CD4-positive, alpha-beta memory T cell (primary cell): ENCODE measurements around the gene ATP4A. TPM values are rescaled to one million over a fixed set of nuclear protein-coding genes. Genes with fewer than 3 reads are reported as not detected.
A peak's percentile ranks its signal among the peaks of the same experiment; 100 is the strongest.

Experiments
- CTCF ChIA-PET: fragments of 350-600 bp; sonication (Branson Sonifier 250); formaldehyde crosslinking; loops from one replicate; lab custom pipeline; 2021; ENCODE audit warnings: inconsistent platforms; ENCODE audit not compliant: partially characterized antibody; lab: Charles Lee
- POLR2A ChIA-PET: fragments of 350-600 bp; sonication (Branson Sonifier 250); formaldehyde crosslinking; loops from one replicate; lab custom pipeline; 2021; ENCODE audit not compliant: partially characterized antibody; lab: Charles Lee
- DNase-seq, 5 donors: peaks; one replicate each; pipeline versions ENCODE4 v3.0.0 to v3.0.0-alpha.2; 2020 to 2022; ENCODE audit warnings: mixed read lengths in 1 of 5
- H3K27ac ChIP-seq: one replicate; pipeline ENCODE4 v1.7.0; 2013; ENCODE audit warnings: low read depth, low read length
- H3K27me3 ChIP-seq: 2 replicates; pipeline ENCODE4 v1.7.0; 2013; ENCODE audit warnings: mild to moderate bottlenecking, low read length, moderate library complexity; ENCODE audit not compliant: insufficient read depth
- H3K36me3 ChIP-seq: 2 replicates; pipeline ENCODE4 v1.7.0; 2013; ENCODE audit warnings: mild to moderate bottlenecking, low read length, moderate library complexity; ENCODE audit not compliant: insufficient read depth
- H3K4me1 ChIP-seq: 2 replicates; pipeline ENCODE4 v1.7.0; 2013; ENCODE audit warnings: mild to moderate bottlenecking, low read length, moderate library complexity; ENCODE audit not compliant: insufficient read depth
- H3K4me3 ChIP-seq, 2 donors: one replicate each; pipeline ENCODE4 v1.7.0; 2013; ENCODE audit warnings: low read length in 2 of 2, mild to moderate bottlenecking in 1 of 2
- H3K9me3 ChIP-seq, 2 donors: one replicate each; pipeline ENCODE4 v1.7.0; 2013; ENCODE audit warnings: low read length in 2 of 2, control low read depth in 1 of 2; ENCODE audit not compliant: control insufficient read depth in 1 of 2
- H3K27ac Mint-ChIP-seq, 7 donors: one replicate each; pipeline ENCODE4 v1.8.0; 2020 to 2021; ENCODE audit warnings: mixed read lengths in 7 of 7, mild to moderate bottlenecking in 6 of 7, inconsistent platforms in 3 of 7, moderate library complexity in 3 of 7
- H3K27me3 Mint-ChIP-seq, 2 donors: one replicate each; pipeline ENCODE4 v1.8.0; 2020 to 2021; ENCODE audit warnings: mixed read lengths in 2 of 2
- H3K36me3 Mint-ChIP-seq, 2 donors: one replicate each; pipeline ENCODE4 v1.8.0; 2020 to 2021; ENCODE audit warnings: mixed read lengths in 2 of 2, inconsistent platforms in 1 of 2, mild to moderate bottlenecking in 1 of 2
- H3K4me1 Mint-ChIP-seq, 4 donors: one replicate each; pipeline ENCODE4 v1.8.0; 2020 to 2021; ENCODE audit warnings: mixed read lengths in 4 of 4, mild to moderate bottlenecking in 1 of 4
- H3K4me3 Mint-ChIP-seq, 8 donors: one replicate each; pipeline ENCODE4 v1.8.0; 2020 to 2021; ENCODE audit warnings: mixed read lengths in 8 of 8, mild to moderate bottlenecking in 7 of 8, moderate library complexity in 6 of 8, inconsistent platforms in 3 of 8
- H3K9me3 Mint-ChIP-seq, 8 donors: one replicate each; pipeline ENCODE4 v1.8.0; 2020 to 2021; ENCODE audit warnings: mixed read lengths in 8 of 8, mild to moderate bottlenecking in 5 of 8, inconsistent platforms in 3 of 8, moderate library complexity in 1 of 8
- intact Hi-C: fragments of 100-400 bp; cut with micrococcal nuclease; formaldehyde crosslinking; loops from one replicate; pipeline ENCODE4 v1.15.1; 2023
- polyA plus RNA-seq, 2 donors: library from polyadenylated mRNA; unstranded; fragments of 300-500 nt; fragmentation: Illumina TruSeq; gene quantifications; one replicate each; pipeline ENCODE4 v1.2.3, GENCODE V29; 2021
- total RNA-seq, 2 experiments: library from RNA; stranded (reverse); gene quantifications; one replicate each; pipeline ENCODE4 v1.2.3, GENCODE V29; 2021

The ATP4A gene
- total and polyA plus RNA-seq, 4 experiments from 2014 or later: not detected

GRCh38 chr19:35509018-35509652 lies 54.3 kb downstream of the ATP4A start:
- Histone ChIP-seq H3K4me3 (peak overlapping the region in 1 of 2 donors; percentile 49), H3K27me3 (no peaks in the 10 kb centered on the region), H3K4me1 (peaks cover 19% of the 10 kb centered on the region), H3K9me3 (no peaks in the 10 kb centered on the region), H3K27ac (no peak overlapping the region), H3K36me3 (no peaks in the 10 kb centered on the region)
- H3K27me3 Mint-ChIP-seq: peaks cover 23 to 24% of the 10 kb centered on the region in 2 donors
- H3K9me3 Mint-ChIP-seq: no peaks in the 10 kb centered on the region
- peaks cover 10 to 18% (median 13%) of the 10 kb centered on the region in 4 donors for H3K4me1 Mint-ChIP-seq
- intact Hi-C loops: no loop called here
- ChIA-PET CTCF (interaction anchor here (1.2 to 3.7 kb wide), 6 partner anchors 14 to 206 kb away, joined by 3 to 17 read pairs (median 4); no protein-coding TSS in a partner anchor), POLR2A (interaction anchor here (0.7 to 1.4 kb wide), 4 partner anchors 10 to 368 kb away, joined by 3 to 4 read pairs (median 3); no protein-coding TSS in a partner anchor)
- H3K4me3 Mint-ChIP-seq: peak overlapping the region in 7 of 8 donors; percentile 57 to 84 (median 79)
- H3K27ac Mint-ChIP-seq: peak overlapping the region in 6 of 7 donors; percentile 30 to 81 (median 61)
- no peaks in the 10 kb centered on the region for H3K36me3 Mint-ChIP-seq
- DNase-seq: peak; percentile 31 to 59 (median 39)

- DNase-seq: no peak
- Histone ChIP-seq H3K36me3 (no peaks in the 10 kb centered on the region), H3K9me3 (no peaks in the 10 kb centered on the region), H3K27me3 (no peaks in the 10 kb centered on the region), H3K27ac (no peak overlapping the region), H3K4me3 (no peak overlapping the region), H3K4me1 (peaks cover 19% of the 10 kb centered on the region)
- peak overlapping the region in 1 of 8 donors; percentile 13 for H3K4me3 Mint-ChIP-seq
- peaks cover 17 to 20% of the 10 kb centered on the region in 2 donors for H3K27me3 Mint-ChIP-seq
- no peaks in the 10 kb centered on the region for H3K9me3 Mint-ChIP-seq
- intact Hi-C loops: no loop called here
- POLR2A ChIA-PET: no interaction called here
- CTCF ChIA-PET: interaction anchor here (1.2 to 3.7 kb wide), 3 partner anchors 13 to 136 kb away, joined by 3 to 17 read pairs (median 4); no protein-coding TSS in a partner anchor
- H3K27ac Mint-ChIP-seq: no peak overlapping the region
- no peaks in the 10 kb centered on the region for H3K36me3 Mint-ChIP-seq
- peaks cover 10 to 18% (median 13%) of the 10 kb centered on the region in 4 donors for H3K4me1 Mint-ChIP-seq
These were observed 55.3 kb downstream of the ATP4A start for GRCh38 chr19:35508129-35508528.

DNA sequence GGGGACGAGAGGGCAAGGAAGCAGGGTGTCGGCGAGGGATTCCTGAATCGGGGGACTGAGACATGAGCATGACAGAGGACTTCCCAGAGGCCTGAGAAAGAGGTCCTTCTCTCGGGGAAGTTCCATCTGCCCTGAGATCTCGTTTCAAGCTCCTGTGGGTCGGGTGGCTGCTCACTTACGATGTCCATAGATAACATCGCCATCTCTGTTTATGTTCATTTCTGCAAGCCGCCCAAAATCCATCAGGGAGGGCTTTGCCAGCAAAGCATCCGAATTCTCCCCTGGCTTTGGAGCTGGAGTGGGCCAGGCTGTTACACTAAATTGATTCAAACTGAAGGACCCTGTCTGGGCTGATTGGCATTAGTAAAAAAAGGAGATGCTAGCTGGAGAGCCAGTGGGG lies 55.9 kb downstream of the ATP4A start:
- Mint-ChIP-seq H3K27me3 (peaks cover 12 to 22% of the 10 kb centered on the region in 2 donors), H3K4me1 (peaks cover 10 to 18% (median 13%) of the 10 kb centered on the region in 4 donors), H3K27ac (peak overlapping the region in 1 of 7 donors; percentile 42), H3K9me3 (no peaks in the 10 kb centered on the region), H3K4me3 (no peak overlapping the region), H3K36me3 (no peaks in the 10 kb centered on the region)
- no peaks in the 10 kb centered on the region for H3K36me3 ChIP-seq
- no peaks in the 10 kb centered on the region for H3K27me3 ChIP-seq
- H3K9me3 ChIP-seq: no peaks in the 10 kb centered on the region
- CTCF ChIA-PET: interaction anchor here (3.7 kb wide), 1 partner anchor 12 kb away, joined by 17 read pairs; no protein-coding TSS in a partner anchor
- no peak for DNase-seq
- no peak overlapping the region for H3K27ac ChIP-seq
- H3K4me3 ChIP-seq: no peak overlapping the region
- POLR2A ChIA-PET: no interaction called here
- intact Hi-C loops: no loop called here
- H3K4me1 ChIP-seq: peaks cover 19% of the 10 kb centered on the region

GRCh38 chr19:35506011-35506410 lies 57.4 kb downstream of the ATP4A start:
- Mint-ChIP-seq H3K27ac (peak overlapping the region in 1 of 7 donors; percentile 2), H3K4me1 (peaks cover 10 to 23% (median 15%) of the 10 kb centered on the region in 4 donors), H3K9me3 (no peaks in the 10 kb centered on the region), H3K27me3 (peaks cover 12 to 26% of the 10 kb centered on the region in 2 donors), H3K36me3 (no peaks in the 10 kb centered on the region), H3K4me3 (no peak overlapping the region)
- H3K36me3 ChIP-seq: no peaks in the 10 kb centered on the region
- ChIA-PET POLR2A (no interaction called here), CTCF (interaction anchor here (1.3 to 3.7 kb wide), 2 partner anchors 9 to 11 kb away, joined by 4 to 17 read pairs; no protein-coding TSS in a partner anchor)
- no peaks in the 10 kb centered on the region for H3K27me3 ChIP-seq
- H3K4me3 ChIP-seq: no peak overlapping the region
- intact Hi-C loops: no loop called here
- H3K4me1 ChIP-seq: peaks cover 19% of the 10 kb centered on the region
- no peaks in the 10 kb centered on the region for H3K9me3 ChIP-seq
- no peak overlapping the region for H3K27ac ChIP-seq
- no peak for DNase-seq

DNA sequence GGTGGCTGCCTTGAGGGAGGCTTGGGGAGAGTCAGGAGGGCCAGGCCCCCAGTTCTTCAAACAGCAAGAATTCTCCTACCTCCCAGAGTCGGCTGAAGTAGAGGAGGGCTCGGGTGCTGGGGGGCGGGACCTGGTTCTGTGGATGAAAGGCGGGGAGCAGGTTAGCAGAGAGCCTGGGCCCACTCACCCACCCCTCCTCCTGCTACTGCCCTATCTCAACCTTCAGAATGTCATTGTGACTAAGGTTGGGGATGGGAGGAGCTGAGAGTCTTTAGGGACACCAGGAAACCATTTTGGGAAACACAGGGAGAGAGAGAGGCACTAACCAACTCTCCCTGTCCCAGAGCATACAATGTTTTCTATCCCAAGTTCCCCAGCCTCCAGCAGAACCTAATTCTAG lies 60.7 kb downstream of the ATP4A start:
- H3K27ac ChIP-seq: no peak overlapping the region
- Mint-ChIP-seq H3K9me3 (no peaks in the 10 kb centered on the region), H3K36me3 (no peaks in the 10 kb centered on the region), H3K27me3 (peaks cover 5 to 17% of the 10 kb centered on the region in 2 donors), H3K27ac (peak overlapping the region in 1 of 7 donors; percentile 25), H3K4me3 (no peak overlapping the region), H3K4me1 (peaks cover 0 to 5% (median 2%) of the 10 kb centered on the region in 4 donors)
- intact Hi-C loops: no loop called here
- no peaks in the 10 kb centered on the region for H3K4me1 ChIP-seq
- H3K36me3 ChIP-seq: no peaks in the 10 kb centered on the region
- H3K27me3 ChIP-seq: no peaks in the 10 kb centered on the region
- ChIA-PET POLR2A (no interaction called here), CTCF (no interaction called here)
- H3K9me3 ChIP-seq: no peaks in the 10 kb centered on the region
- H3K4me3 ChIP-seq: no peak overlapping the region
- DNase-seq: no peak

DNA sequence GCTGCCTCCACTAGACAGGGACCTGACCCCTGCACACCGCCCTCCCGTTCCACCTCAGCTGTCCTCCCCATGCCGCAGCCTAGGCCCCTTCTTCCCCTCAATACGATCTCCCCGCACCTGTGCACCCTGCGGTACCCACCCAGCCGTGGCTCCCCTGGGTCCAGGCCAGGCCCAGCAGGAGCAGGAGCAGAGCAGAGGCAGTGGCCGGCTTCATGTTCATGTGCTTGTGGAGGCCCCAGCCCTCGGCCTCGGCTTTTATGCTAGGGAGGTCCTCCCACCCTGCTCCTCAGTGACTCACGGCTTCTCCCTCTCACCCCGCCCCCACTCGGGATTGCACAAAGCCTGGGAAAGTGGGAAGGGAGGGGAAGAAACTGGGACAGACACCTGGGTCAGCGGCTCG lies 61.8 kb downstream of the ATP4A start:
- Histone ChIP-seq H3K27me3 (no peaks in the 10 kb centered on the region), H3K27ac (no peak overlapping the region), H3K9me3 (no peaks in the 10 kb centered on the region), H3K4me3 (no peak overlapping the region), H3K36me3 (no peaks in the 10 kb centered on the region), H3K4me1 (no peaks in the 10 kb centered on the region)
- POLR2A ChIA-PET: no interaction called here
- no peak for DNase-seq
- Mint-ChIP-seq H3K4me1 (peaks cover 0 to 5% (median 2%) of the 10 kb centered on the region in 4 donors), H3K4me3 (no peak overlapping the region), H3K27me3 (peaks cover 5 to 15% of the 10 kb centered on the region in 2 donors), H3K36me3 (no peaks in the 10 kb centered on the region), H3K9me3 (no peaks in the 10 kb centered on the region), H3K27ac (no peak overlapping the region)
- intact Hi-C loops: no loop called here
- CTCF ChIA-PET: interaction anchor here (2.3 kb wide), 1 partner anchor 9 kb away, joined by 10 read pairs; no protein-coding TSS in a partner anchor

- CTCF ChIA-PET: interaction anchor here (2.3 kb wide), 1 partner anchor 10 kb away, joined by 10 read pairs; no protein-coding TSS in a partner anchor
- H3K4me3 Mint-ChIP-seq: no peak overlapping the region
- intact Hi-C loops: no loop called here
These were observed 62.8 kb downstream of the ATP4A start for GRCh38 chr19:35500611-35501010.

More at GRCh38 chr19:35500611-35501010, 62.8 kb downstream of the ATP4A start:
- H3K27me3 Mint-ChIP-seq: peaks cover 1 to 9% of the 10 kb centered on the region in 2 donors
- H3K27ac ChIP-seq: no peak overlapping the region
- H3K36me3 ChIP-seq: no peaks in the 10 kb centered on the region
- DNase-seq: no peak
- no peaks in the 10 kb centered on the region for H3K9me3 Mint-ChIP-seq
- peaks cover 0 to 5% (median 2%) of the 10 kb centered on the region in 4 donors for H3K4me1 Mint-ChIP-seq
- no peaks in the 10 kb centered on the region for H3K36me3 Mint-ChIP-seq
- H3K4me1 ChIP-seq: peaks cover under 1% of the 10 kb centered on the region
- H3K9me3 ChIP-seq: no peaks in the 10 kb centered on the region
- H3K27me3 ChIP-seq: no peaks in the 10 kb centered on the region
- H3K4me3 ChIP-seq: no peak overlapping the region
- POLR2A ChIA-PET: no interaction called here
- H3K27ac Mint-ChIP-seq: no peak overlapping the region
